Mesendoderm (in vitro differentiated cells): ENCODE data around the gene C16orf54.

Experiments
- DNase-seq: peaks from one replicate; pipeline ENCODE4 v3.0.0; 2013
- H2AK5ac ChIP-seq: 2 replicates; pipeline ENCODE4 v1.6.1; 2013; ENCODE audit warnings: low read length, inconsistent platforms
- H2BK120ac ChIP-seq: 2 replicates; pipeline ENCODE4 v1.6.1; 2013; ENCODE audit warnings: low read depth, mild to moderate bottlenecking, low read length, moderate library complexity, mixed read lengths
- H2BK15ac ChIP-seq: replicated peaks from 2 replicates; pipeline ENCODE4 v1.6.1; 2013; ENCODE audit warnings: low read depth, mild to moderate bottlenecking, moderate library complexity
- H2BK5ac ChIP-seq: 2 replicates; pipeline ENCODE4 v1.6.1; 2013; ENCODE audit warnings: low read length, inconsistent platforms
- H3K18ac ChIP-seq: 2 replicates; pipeline ENCODE4 v1.6.1; 2013; ENCODE audit warnings: mild to moderate bottlenecking, low read length, mixed read lengths
- H3K23ac ChIP-seq: one replicate; pipeline ENCODE4 v1.6.1; 2013; ENCODE audit warnings: low read length
- H3K27ac ChIP-seq: 2 replicates; pipeline ENCODE4 v1.5.1; 2013; ENCODE audit warnings: low read depth, mild to moderate bottlenecking, inconsistent platforms, low read length, moderate library complexity
- H3K27me3 ChIP-seq: 2 replicates; pipeline ENCODE4 v1.6.1; 2013; ENCODE audit warnings: low read length, control low read depth, mild to moderate bottlenecking, inconsistent platforms; ENCODE audit not compliant: insufficient read depth, poor library complexity
- H3K36me3 ChIP-seq: 2 replicates; pipeline ENCODE4 v1.6.1; 2013; ENCODE audit warnings: low read length, inconsistent platforms; ENCODE audit not compliant: control insufficient read depth, insufficient read depth
- H3K4ac ChIP-seq: one replicate; pipeline ENCODE4 v1.6.1; 2013; ENCODE audit warnings: low read depth, mild to moderate bottlenecking, low read length, moderate library complexity
- H3K4me1 ChIP-seq: 2 replicates; pipeline ENCODE4 v1.6.1; 2013; ENCODE audit warnings: low read depth, low read length, inconsistent platforms; ENCODE audit not compliant: control insufficient read depth
- H3K4me2 ChIP-seq: 2 replicates; pipeline ENCODE4 v1.6.1; 2013; ENCODE audit warnings: low read length
- H3K4me3 ChIP-seq: 2 replicates; pipeline ENCODE4 v1.5.1; 2013; ENCODE audit warnings: mild to moderate bottlenecking, low read length
- H3K56ac ChIP-seq: one replicate; pipeline ENCODE4 v1.6.1; 2013; ENCODE audit warnings: low read length
- H3K79me1 ChIP-seq: 2 replicates; pipeline ENCODE4 v1.6.1; 2013; ENCODE audit warnings: low read length, inconsistent platforms
- H3K79me2 ChIP-seq: 2 replicates; pipeline ENCODE4 v1.6.1; 2013; ENCODE audit warnings: mild to moderate bottlenecking, low read length; ENCODE audit not compliant: control insufficient read depth, insufficient read depth
- H3K9ac ChIP-seq: 2 replicates; pipeline ENCODE4 v1.6.1; 2013; ENCODE audit warnings: low read length, inconsistent platforms
- H4K5ac ChIP-seq: one replicate; pipeline ENCODE4 v1.6.1; 2013; ENCODE audit warnings: low read length
- H4K8ac ChIP-seq: one replicate; pipeline ENCODE4 v1.6.1; 2013; ENCODE audit warnings: low read depth, mild to moderate bottlenecking, control low read depth, low read length, moderate library complexity
- WGBS: extraction: QIAGEN DNeasy Blood & Tissue Kit; methylation state at CpG from one replicate; pipeline ENCODE4 v1.1.7; 2013; ENCODE audit warnings: low lambda C conversion rate, missing lambda C conversion rate; ENCODE audit not compliant: insufficient coverage; ENCODE audit errors: extremely low coverage; 5-methylcytosine and 5-hydroxymethylcytosine counted together

Gene C16orf54

DNA sequence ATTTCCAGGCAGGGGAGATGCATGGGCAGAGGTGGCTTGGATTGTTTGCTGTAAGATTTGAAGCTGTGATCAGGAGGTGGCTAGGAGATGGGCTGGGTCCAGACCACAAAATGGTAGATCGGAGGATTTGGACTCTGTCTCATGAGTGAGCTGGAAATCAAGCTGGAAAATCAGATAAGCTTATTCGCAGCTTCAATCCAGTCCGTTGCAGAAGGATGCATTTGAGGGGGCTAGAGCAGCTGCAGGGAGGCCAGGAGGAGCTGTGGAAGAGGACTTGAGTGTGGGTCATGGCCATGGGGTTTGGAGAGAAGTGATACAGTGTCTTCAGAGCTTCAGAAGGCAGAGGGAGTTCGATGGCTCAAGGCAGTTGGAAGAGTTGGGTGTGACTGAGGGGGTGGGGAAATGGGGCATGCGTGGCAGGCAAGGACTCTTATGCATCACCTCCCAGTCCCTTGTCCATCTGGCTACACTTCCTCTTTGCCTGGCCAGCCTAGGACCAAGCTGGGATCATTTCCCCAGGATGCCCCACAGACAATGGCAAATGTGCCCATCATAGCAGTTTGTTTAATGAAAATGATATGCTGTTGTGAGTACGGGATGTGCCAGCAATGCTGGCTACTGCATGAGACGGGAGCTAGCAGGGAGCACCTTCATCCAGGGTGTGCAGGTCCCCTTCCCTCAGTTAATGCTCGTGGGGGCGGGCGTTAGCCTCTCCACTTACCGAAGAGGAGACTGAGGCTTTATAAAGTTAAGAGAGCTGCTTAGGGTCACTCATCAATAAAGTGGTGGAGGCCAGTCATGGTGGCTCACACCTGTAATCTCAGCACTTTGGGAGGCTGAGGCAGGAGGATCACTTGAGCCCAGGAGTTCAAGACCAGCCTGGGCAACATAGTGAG is 46.2 kb downstream of the C16orf54 start:
- H3K4ac ChIP-seq = no peak overlapping the region
- no peak overlapping the region for H3K18ac ChIP-seq
- no peaks in the 10 kb centered on the region for H3K4me1 ChIP-seq
- no peak overlapping the region for H4K8ac ChIP-seq
- H3K36me3 ChIP-seq = peaks cover 3% of the 10 kb centered on the region
- H3K56ac ChIP-seq = no peak overlapping the region
- H3K79me2 ChIP-seq = no peaks in the 10 kb centered on the region
- H3K79me1 ChIP-seq = no peaks in the 10 kb centered on the region
- no peak overlapping the region for H3K27ac ChIP-seq
- no peak overlapping the region for H3K9ac ChIP-seq
- no peak overlapping the region for H2AK5ac ChIP-seq
- H3K4me3 ChIP-seq = no peak overlapping the region
- no peak overlapping the region for H3K4me2 ChIP-seq
- no peak overlapping the region for H2BK120ac ChIP-seq
- H3K23ac ChIP-seq = no peak overlapping the region
- no CpG with 5 or more reads among the region's 11 CpGs for WGBS
- no peaks in the 10 kb centered on the region for H3K27me3 ChIP-seq
- no peak overlapping the region for H2BK15ac ChIP-seq
- H2BK5ac ChIP-seq = no peak overlapping the region
- no peak overlapping the region for H4K5ac ChIP-seq
- DNase-seq = no peak

DNA sequence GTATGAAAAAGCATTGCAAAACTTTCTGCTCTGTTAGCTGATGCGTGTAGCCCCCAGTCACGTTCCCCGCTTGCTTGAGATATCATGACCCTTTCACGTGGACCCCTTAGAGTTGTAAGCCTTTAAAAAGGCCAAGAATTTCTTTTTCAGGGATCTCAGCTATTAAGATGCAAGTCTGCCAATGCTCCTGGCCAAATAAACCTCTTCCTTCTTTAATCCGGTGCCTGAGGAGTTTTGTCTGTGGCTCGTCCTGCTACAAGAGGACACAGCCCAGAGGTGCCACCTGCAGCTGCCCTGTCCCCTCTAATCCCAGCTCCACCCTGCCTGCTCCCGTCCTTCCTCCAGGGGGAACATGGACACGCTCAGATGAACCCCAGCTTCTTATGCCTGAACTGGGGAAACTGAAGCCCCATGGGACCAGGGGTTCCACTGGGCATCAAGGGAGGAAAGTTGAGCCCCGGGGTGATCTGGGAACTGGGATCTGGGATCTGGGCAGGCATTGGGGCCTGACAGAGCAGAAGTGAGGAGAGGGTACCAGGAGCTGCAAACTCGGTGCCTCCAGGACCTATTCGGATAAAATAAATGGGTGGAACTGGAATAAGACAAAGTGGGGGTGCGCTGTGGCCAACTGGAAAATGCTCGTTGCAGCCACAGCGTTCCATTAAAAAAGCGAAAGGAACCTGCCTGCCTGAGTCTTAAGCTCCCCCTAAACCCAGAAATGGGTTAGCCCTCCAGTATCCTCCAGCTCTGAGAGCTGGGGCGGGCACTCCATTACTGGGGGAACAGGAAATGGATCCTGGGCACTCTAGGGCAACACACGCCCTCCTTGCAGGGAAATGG is 47.1 kb downstream of the C16orf54 start:
- Histone ChIP-seq H3K4me2 (no peak overlapping the region), H2BK120ac (no peak overlapping the region), H3K9ac (no peak overlapping the region), H3K79me2 (no peaks in the 10 kb centered on the region), H3K36me3 (peaks cover 3% of the 10 kb centered on the region), H3K56ac (no peak overlapping the region), H4K8ac (no peak overlapping the region), H4K5ac (no peak overlapping the region), H3K27ac (no peak overlapping the region), H2BK15ac (no peak overlapping the region), H3K4me1 (no peaks in the 10 kb centered on the region), H2AK5ac (no peak overlapping the region), H3K4ac (no peak overlapping the region), H3K18ac (no peak overlapping the region), H3K4me3 (no peak overlapping the region), H3K79me1 (no peaks in the 10 kb centered on the region), H2BK5ac (no peak overlapping the region), H3K27me3 (no peaks in the 10 kb centered on the region), H3K23ac (no peak overlapping the region)
- no peak for DNase-seq
- no CpG with 5 or more reads among the region's 17 CpGs for WGBS

GRCh38 chr16:29698042-29698441 is 47.7 kb downstream of the C16orf54 start:
- no peak overlapping the region for H3K27ac ChIP-seq
- no peak overlapping the region for H2BK15ac ChIP-seq
- no peaks in the 10 kb centered on the region for H3K79me1 ChIP-seq
- no CpG with 5 or more reads among the region's 2 CpGs for WGBS
- H3K23ac ChIP-seq = no peak overlapping the region
- H3K79me2 ChIP-seq = no peaks in the 10 kb centered on the region
- H3K18ac ChIP-seq = no peak overlapping the region
- no peak overlapping the region for H2BK5ac ChIP-seq
- peaks cover 3% of the 10 kb centered on the region for H3K36me3 ChIP-seq
- no peaks in the 10 kb centered on the region for H3K27me3 ChIP-seq
- H3K56ac ChIP-seq = no peak overlapping the region
- H3K4ac ChIP-seq = no peak overlapping the region
- H3K4me3 ChIP-seq = no peak overlapping the region
- no peak overlapping the region for H4K8ac ChIP-seq
- H4K5ac ChIP-seq = no peak overlapping the region
- DNase-seq = no peak
- no peak overlapping the region for H3K9ac ChIP-seq
- H3K4me1 ChIP-seq = no peaks in the 10 kb centered on the region
- H3K4me2 ChIP-seq = no peak overlapping the region
- no peak overlapping the region for H2BK120ac ChIP-seq
- no peak overlapping the region for H2AK5ac ChIP-seq

DNA sequence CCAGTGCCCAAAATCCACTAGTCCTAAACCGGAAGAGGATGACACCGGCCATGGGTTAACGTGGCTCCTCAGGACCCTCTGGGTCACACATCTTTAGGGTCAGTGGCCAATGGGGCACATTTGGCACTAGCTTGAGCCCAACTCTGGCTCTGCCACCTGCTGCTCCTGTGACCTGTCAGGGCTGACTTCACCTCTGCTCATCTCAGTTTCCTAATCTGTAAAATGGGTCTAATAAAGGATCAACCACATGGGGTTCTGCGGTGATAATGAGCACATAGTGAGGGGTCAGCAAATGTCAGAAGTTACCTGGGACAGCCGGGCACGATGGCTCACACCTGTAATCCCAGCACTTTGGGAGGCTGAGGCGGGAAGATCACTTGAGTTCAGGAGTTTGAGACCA is 48.4 kb downstream of the C16orf54 start:
- Histone ChIP-seq H3K27me3 (no peaks in the 10 kb centered on the region), H3K79me2 (no peaks in the 10 kb centered on the region), H3K4me1 (no peaks in the 10 kb centered on the region), H3K36me3 (peaks cover 3% of the 10 kb centered on the region), H4K5ac (no peak overlapping the region), H3K56ac (no peak overlapping the region), H3K9ac (no peak overlapping the region), H2BK120ac (no peak overlapping the region), H3K4me3 (no peak overlapping the region), H4K8ac (no peak overlapping the region), H2AK5ac (no peak overlapping the region), H3K23ac (no peak overlapping the region), H3K18ac (no peak overlapping the region), H3K4ac (no peak overlapping the region), H3K27ac (no peak overlapping the region), H2BK5ac (no peak overlapping the region), H3K79me1 (no peaks in the 10 kb centered on the region), H3K4me2 (no peak overlapping the region), H2BK15ac (no peak overlapping the region)
- no peak for DNase-seq
- WGBS = no CpG with 5 or more reads among the region's 7 CpGs

GRCh38 chr16:29696881-29697331 is 48.9 kb downstream of the C16orf54 start:
- H2BK15ac ChIP-seq = no peak overlapping the region
- H3K4ac ChIP-seq = no peak overlapping the region
- H3K4me2 ChIP-seq = no peak overlapping the region
- no CpG with 5 or more reads among the region's 21 CpGs for WGBS
- no peak overlapping the region for H3K9ac ChIP-seq
- H3K18ac ChIP-seq = no peak overlapping the region
- H2AK5ac ChIP-seq = no peak overlapping the region
- H3K79me2 ChIP-seq = no peaks in the 10 kb centered on the region
- no peak overlapping the region for H4K5ac ChIP-seq
- no peak overlapping the region for H3K27ac ChIP-seq
- no peaks in the 10 kb centered on the region for H3K4me1 ChIP-seq
- no peak overlapping the region for H3K56ac ChIP-seq
- H3K27me3 ChIP-seq = no peaks in the 10 kb centered on the region
- no peak overlapping the region for H3K4me3 ChIP-seq
- no peak overlapping the region for H3K23ac ChIP-seq
- no peak overlapping the region for H2BK120ac ChIP-seq
- DNase-seq = no peak
- H3K36me3 ChIP-seq = peaks cover 3% of the 10 kb centered on the region
- no peak overlapping the region for H4K8ac ChIP-seq
- no peaks in the 10 kb centered on the region for H3K79me1 ChIP-seq
- H2BK5ac ChIP-seq = no peak overlapping the region
